HG02970 (cell line): ENCODE measurements around the gene SPRED1.
"Not testable (repeated sequence)": the region's sequence is repeated elsewhere in the genome, so short reads cannot be mapped to it uniquely, and the experiment has no call there.

ENCODE experiments used
- ATAC-seq: cut with Tn5 transposase; IDR thresholded peaks from one replicate; pipeline ENCODE4 v1.9.1; 2021; ENCODE audit warnings: mild to moderate bottlenecking, moderate library complexity, moderate number of reproducible peaks; ENCODE audit not compliant: unreplicated experiment, low FRiP score

Gene SPRED1

DNA sequence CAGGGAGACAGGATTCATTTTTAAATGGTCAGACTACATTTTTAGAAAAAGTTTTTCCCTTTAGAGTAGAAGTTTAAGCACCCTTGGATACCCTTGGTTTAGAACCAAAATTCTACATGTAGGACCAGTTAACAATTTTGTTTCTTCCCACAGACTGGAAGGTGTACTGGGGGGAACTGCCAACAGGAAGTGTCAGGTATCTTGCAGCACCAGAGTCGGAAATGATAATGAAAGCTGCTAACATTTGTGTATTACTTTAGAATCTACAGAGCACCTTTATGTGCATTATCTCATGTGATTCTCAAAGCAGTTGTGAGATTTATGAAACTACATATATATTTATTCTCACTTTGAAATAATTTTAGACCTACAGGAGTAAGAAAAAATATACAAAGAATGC, 21.5 kb downstream of the SPRED1 start:
- no peak for ATAC-seq

DNA sequence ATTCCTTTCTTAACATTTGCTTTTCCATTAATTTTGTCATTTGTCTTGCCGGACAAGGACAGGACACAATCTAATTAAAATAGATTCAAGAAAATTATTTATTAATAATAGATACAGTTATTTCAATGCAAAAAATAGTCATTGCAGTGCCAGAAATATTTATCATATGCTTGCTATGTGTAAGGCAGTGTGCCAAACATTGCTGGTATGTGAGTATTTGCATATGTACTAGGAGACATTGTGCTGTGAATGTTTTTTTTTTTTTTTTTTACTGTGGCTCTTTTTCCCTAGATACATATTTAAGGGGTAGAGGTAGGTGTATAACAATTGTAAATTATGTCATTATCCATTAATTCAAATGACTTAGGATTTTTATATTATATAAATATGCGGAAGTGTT, 23.3 kb downstream of the SPRED1 start:
- no peak for ATAC-seq

DNA sequence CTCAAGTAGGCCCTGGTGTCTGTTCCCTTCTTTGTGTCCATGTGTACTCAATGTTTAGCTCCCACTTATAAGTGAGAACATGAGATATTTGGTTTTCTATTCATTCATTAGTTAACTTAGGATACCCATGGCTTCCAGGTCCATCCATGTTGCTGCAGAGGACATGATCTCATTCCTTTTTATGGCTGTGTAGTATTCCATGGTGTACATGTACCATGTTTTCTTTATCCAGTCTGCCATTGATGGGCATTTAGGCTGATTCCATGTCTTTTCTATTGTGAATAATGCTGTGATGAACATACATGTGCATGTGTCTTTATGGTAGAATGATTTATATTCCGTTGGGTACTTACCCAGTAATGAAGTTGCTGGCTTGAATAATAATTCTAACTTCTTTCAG, 24.6 kb downstream of the SPRED1 start:
- ATAC-seq: not testable (repeated sequence)

DNA sequence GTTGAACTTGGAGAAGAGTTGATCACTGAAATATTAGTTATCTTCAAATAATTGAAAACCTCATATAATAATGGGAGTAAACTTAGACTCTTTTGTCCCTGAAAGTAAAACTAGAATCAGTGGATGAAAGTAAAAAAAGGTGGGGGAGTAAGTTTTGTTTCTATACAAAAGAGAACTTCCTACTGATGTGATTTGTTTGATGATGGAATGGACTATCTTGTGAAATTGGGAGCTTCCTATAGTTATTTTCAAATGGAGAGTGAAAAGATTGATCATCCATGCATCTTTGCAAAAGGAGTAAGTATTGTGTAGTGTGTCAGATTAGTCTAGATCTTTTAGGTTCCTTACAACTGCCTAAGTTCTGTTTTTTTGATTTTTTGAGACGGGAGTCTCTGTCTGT, 28.4 kb downstream of the SPRED1 start:
- no peak for ATAC-seq

DNA sequence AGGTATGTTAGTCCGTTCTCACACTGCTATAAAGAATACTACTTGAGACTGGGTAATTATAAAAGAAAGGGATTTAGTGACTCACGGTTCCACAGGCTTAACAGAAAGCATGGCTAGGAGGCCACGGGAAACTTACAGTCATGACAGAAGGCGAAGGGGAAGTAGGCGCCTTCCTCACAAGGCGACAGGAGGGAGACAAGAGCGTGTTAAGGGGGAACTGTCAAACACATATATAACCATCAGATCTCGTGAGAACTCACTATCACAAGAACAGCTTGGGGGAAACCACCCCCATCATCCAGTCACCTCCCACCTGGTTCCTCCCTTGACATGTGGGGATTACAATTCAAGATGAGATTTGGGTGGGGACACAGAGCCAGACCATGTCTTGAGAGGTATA, 30.4 kb downstream of the SPRED1 start:
- ATAC-seq: no peak

DNA sequence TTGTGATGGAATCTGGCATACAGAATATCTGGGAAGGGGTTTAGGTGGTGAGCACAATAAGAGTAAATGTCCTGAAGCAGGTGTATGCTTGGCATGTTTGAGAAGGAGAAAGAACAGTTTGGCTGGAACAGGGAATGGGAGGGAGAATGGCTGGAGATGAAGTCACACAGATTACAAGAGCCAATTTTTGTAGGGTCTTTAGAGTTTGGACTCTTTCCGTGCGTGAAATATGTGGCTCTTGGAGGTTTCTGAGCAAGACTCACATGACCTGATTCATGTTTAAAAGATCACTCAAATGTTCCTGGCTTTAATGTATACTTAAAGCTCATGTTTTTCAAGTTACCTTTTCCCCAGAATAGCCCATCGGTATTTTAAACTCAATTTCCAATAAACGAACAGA, 32.8 kb downstream of the SPRED1 start:
- ATAC-seq: no peak

DNA sequence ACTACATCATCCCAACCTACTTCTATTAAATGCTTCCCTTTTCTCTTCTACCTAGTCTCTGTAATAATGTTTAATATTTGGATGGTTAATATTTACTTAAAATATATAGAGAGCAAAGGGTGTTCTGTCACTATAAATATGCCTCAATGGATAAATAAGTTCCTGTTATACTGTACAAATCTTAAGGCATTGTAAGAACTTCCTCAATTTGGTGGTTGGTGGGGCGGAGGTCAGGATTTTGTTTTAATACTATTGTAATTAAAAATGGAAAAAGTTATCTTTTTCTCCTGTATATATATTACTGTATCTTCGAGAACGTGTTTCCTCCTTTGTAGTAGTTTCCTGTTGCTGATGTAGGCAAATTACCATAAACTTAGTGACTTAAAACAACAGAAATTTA, 41.5 kb downstream of the SPRED1 start:
- ATAC-seq: no peak

DNA sequence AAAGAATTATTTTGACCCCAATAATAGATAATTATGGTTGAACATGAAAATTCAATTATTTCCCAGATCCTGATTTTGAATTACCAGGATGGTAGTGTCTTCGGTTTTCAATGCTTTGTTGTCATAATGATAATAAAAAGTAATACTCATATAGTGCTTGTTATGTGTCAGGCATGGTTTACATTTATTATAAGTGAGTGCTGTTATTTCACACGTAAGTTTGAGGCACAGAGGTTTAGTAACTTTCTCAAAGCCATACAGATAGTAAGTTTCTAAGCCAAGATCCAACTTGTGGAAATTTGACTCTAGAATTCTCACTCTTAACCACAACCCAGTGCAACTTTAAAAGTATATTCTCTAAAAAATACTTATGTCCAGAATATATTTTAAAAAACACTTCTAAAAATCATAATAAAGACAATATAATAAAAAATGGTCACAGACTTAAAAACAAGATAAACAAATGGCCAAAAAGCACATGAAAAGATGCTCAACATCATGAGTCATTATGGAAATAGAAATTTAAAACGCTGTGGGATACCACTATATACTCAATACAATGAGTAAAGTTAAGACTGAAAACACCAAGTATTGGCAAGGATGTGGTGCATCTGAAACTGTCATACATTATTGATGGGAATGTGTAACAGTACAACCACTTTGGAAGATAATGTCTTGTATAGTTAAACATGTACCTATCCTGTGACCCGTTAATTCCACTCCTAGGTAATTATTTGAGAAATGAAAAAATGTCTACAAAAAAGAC, 45.2 kb downstream of the SPRED1 start:
- ATAC-seq: peak; percentile 62

DNA sequence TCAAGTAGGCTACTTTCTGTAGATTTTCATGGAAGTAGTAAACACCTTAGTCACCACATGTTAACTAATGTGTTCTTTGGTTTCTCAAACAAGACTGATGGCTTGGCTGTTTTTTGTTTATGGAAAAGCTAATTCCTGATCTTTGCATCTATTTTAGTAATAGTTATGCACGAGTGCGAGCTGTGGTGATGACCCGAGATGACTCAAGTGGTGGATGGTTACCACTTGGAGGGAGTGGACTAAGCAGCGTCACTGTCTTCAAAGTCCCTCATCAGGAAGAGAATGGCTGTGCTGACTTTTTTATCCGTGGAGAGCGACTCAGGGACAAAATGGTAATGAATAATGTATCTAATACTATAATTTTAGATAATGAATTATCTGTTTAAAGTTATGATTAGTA, 46.6 kb downstream of the SPRED1 start:
- ATAC-seq: no peak

DNA sequence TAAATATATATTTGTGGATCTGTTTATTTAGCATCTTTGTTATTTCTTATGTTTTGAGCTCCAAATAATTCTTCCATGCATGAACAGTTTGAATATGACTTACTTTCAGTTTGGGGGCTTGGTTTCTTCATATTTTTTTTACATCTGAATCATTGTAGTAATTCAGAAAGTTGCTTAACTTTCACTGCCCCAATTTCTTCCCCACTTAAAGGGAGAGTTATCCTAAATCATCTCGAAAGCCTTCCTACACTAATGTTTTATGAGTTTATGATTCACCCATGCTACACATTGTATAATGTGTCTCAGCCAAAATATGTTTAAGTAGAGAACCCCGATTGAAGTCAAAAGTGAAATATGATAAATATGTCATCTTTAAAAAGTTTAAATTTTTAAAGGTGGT, 47.8 kb downstream of the SPRED1 start:
- no peak for ATAC-seq

DNA sequence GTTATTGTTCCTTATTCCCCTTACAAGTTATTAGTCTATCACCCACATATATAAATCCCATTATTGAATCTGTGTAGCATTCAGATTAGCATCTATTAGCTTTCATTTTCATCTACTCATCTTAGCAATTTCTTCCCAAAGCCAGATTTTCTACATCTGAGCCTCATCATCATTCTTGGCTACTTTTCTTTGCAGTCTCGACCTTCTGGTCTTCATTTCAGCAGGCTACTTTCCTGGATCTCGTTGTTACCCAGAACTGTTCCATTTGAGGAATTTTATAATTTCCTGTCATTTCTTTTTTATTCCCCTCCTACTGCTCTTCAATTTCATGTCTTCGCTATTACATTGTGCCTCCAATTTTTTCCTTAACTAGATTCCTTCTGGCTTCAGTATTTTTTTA, 51.8 kb downstream of the SPRED1 start:
- no peak for ATAC-seq

DNA sequence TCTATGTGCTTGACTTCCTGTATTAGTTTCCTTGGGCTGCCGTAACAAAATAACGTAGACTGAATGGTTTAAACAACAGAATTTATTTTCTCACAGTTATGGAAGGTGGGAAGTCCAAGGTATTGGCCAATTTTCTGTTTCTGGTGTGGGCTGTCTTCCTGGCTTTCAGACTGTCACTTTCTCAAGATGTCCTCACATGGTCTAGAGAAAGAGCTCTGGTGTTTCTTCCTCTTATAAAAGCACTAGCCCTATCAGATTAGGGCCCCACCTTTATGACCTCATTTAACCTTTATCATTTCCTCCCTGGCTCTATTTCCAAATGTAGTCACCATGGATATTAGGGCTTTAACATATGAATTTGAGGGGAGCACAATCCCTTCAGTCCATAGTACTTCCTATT, 54.6 kb downstream of the SPRED1 start:
- ATAC-seq: no peak

DNA sequence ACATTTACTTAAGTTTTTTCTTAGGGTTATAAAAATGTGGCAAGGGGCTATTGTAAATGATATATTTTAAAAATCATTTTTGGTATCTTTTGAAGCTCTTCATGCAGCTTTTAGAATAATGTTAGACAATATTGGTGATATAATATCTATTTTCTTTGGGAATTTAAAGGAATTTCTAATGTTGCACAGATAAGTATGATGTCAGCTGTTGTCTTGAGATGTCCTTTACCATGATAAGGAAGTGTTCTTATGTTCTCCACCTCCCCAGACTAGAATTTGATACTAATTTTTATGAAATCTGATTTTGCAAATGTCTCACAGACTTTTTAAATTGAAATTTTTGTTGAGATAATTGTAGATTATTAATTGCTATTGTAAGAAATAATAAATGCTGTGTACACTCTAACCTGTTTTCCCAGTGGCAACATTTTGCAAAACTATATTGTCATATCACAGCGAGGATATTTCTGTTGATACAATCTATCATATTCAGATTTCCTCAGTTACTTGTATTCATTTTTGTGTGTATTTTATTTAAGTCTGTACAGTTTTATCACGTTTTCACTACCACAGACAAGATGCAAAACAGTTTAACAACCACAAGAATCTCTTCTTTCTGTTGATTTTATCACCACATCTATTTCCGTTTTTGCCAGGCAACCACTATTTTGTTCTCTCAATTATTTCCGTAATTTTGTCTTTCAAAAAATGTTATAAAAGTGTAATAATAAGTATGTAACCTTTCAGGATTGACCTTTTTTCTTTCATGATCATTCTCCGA, 55.4 kb downstream of the SPRED1 start:
- no peak for ATAC-seq

DNA sequence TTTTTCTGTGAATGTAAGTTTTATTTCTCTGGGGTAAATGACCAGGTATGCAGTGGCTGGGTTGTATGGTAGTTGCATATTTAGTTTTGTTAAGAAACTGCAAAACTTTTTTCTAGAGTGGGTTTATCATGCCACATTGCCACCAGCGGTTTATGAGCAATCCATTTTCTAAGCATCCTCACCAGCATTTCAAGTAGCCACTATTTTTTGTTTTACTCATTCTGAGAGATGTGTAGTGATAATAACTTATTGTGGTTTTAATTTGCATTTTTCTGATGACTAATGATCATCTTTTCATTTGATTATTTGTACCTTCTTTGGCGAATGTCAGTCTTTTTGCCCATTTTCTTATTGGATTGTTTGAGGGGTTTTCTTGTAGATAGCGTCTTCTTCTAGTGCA, 56.2 kb downstream of the SPRED1 start:
- no peak for ATAC-seq

DNA sequence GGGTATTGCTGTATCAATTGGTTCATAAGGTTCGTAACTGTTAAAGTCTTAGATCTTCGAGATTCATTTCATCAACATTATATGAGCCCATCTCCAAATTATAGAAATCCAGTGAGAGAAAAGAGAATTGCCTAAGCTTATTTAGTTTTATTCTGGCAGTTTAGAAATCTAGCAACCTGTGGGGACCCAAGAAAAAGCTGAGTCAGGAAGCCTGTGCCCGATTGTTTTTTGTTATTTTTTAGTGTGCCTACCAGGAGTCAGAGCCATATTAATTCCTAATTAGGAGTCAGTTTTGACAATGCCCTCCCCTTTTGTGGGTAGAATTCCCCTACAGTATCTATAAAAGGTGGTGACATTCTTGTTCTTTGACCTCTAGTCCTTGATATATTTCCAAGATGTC, 59.6 kb downstream of the SPRED1 start:
- ATAC-seq: no peak

DNA sequence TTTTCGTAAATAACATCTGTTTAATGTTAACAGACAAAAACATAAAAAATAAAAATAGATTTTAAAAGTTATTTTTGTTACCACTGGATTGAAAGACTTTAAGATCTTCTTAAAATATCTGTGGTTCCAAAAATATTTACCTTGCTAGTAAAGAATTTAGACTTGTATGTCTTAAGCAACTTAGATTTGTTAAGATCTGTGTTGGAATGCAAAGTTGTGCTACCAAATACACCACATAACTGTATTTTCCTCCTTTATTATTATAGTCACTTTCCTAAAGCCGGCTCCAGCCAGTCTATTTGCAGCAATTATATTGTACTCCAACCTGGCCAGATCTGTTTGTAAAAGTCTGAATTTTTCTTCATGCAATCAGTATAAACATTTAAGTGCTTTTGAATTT, 63.7 kb downstream of the SPRED1 start:
- ATAC-seq: no peak

DNA sequence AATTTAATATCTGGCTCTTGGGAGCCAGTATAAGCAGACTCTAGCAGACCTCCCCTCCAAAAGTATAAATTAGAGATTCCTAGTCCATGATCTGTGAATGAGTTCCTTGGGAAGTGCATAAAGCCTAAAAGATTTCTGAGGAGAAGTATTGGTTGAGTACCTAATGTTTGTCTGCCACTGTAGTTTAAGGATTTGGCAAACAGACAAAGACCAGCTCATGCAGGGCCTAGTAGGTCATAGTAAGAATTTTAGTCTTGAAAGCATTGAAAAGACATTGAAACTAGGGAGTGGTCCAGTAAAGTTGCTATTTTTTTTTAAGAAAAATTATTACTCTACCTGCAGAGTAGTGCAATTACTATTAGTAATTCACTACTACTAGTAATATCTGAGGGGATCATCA, 67.5 kb downstream of the SPRED1 start:
- ATAC-seq: no peak

DNA sequence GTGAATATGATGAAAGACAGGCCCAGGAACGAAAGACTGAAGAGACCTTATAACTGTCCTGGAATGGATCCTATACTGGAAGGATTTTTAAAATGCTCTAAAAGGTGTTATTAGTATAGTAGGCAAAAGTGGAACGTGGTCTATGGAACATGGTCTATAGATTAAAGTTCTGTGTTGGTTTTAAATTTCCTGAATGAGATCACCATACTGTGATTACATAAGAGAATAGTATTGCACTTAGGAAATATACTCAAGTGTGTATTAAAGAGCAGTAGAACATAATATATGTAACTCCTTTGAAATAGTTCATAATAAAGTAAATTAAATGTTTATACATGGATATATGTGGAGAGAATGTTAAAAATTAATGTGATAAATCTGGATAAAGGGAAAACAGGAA, 68.2 kb downstream of the SPRED1 start:
- ATAC-seq: no peak

DNA sequence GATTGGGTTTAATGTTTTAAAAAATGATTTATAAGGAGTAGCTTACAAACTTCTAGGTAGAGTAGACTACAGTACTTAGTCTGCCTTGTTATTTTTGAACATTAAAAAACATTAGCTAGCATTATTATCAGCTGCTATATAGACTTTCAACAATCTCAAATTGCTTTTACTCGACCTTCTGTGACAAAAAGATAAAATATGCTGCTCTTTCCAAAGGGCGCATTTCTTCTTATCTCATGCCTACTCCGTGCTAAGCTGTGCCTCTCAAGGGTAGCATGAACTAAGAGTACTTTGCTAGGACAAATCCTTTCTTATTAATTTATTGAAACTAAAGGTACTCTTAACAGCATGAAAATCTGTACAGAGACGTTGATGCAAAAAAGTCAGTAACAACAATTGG, 71.3 kb downstream of the SPRED1 start:
- no peak for ATAC-seq

DNA sequence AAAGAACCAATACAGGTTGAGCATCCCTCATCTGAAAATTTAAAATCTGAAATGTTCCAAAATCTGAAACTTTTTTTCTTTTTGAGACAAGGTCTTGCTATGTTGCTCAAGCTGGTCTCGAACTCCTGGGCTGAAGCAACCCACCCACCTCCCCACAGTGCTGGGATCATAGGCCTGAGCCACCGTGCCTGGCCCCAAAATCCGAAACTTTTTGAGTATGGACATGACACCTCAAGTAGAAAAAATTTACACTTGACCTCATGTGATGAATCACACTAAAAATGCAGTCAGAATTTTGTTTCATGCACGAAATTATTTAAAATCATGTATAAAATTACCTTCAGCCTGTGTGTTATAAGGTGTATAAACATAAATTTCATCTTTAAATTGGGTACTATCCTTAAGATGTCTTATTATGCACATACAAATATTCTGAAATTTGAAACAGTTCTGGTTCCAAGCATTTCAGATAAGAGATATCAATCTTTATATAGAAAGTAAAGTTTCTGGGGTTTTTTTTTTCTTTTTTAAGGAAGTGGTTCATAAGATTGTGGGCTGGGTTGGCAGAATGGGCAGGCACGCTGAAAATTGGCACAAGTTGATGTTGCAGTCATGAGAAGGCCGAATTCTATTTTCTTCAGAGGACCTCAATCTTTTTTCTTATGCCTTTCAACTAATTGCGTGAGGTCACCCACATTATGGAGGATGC, 72.5 kb downstream of the SPRED1 start:
- ATAC-seq: no peak

DNA sequence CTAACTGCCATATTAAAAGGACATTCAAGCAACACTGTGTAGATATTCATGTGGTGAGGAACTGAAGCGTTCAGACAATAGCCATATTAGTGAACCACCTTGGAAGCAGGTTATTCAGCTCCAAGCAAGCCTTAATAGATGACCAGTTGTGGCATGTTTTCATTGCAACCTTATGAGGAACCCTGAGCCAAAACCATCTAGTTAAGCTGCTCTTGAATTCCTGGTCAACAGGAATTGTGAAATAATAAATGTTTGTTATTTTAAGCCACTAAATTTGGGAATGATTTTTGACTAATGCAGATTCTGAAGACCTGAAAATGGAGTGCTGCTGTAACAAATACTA, 73.0 kb downstream of the SPRED1 start:
- ATAC-seq: no peak

DNA sequence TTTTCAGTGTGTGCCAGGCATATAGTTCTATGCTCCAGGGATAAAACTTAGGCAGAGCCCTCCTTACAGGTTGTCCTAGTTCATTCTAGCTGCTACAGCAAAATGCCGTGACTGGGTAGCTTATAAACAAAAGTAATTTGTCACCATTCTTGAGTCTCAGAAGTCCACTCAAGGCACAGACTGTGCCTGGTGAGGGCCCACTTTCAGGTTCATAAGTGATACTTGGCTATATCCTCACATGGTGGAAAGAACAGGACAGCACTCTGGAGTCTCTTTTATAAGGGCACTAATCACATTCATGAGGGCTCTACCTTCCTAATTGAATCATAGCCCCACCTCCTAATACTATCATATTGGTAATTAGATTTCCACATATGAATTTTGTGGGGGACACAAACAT, 80.1 kb downstream of the SPRED1 start:
- ATAC-seq: no peak
